ENCODE data around the gene ADGRG1.

DNA sequence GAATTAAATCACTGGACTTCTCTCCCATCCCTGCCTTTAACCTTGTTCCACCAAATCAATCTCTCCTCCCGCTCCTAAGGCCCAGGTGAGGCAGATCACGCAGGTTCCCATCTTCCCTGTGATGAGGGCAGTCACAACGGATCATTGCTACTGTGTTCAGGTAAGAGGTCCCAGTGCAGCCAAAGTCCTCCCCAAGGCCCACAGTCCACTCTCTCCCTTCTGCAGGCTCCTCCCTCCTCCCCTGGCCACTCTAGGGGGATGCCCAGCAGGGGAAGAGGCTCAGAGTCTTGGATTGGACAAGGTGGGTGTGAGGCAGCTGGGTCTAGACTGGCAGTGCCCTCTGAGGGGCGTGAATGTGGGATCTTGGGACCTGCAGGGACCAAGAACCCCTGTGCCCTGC is 37.1 kb downstream of the ADGRG1 start:
- TF ChIP-seq, protein P1, sequence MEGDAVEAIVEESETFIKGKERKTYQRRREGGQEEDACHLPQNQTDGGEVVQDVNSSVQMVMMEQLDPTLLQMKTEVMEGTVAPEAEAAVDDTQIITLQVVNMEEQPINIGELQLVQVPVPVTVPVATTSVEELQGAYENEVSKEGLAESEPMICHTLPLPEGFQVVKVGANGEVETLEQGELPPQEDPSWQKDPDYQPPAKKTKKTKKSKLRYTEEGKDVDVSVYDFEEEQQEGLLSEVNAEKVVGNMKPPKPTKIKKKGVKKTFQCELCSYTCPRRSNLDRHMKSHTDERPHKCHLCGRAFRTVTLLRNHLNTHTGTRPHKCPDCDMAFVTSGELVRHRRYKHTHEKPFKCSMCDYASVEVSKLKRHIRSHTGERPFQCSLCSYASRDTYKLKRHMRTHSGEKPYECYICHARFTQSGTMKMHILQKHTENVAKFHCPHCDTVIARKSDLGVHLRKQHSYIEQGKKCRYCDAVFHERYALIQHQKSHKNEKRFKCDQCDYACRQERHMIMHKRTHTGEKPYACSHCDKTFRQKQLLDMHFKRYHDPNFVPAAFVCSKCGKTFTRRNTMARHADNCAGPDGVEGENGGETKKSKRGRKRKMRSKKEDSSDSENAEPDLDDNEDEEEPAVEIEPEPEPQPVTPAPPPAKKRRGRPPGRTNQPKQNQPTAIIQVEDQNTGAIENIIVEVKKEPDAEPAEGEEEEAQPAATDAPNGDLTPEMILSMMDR (IDR thresholded peaks at IDR 0.05; ENCODE audit: low read length) = no peak
- TF ChIP-seq EZH2 (optimal IDR thresholded peaks at IDR 0.05; ENCODE audit: low read depth, low read length) (no peak), EZH2phosphoT487 (IDR thresholded peaks at IDR 0.05; ENCODE audit: low read length) (no peak)
